WTC11 (cell line): ENCODE results near the gene S1PR3.

Experiments used
- CREB1 ChIP-seq: sonication (generic); formaldehyde crosslinking; IDR thresholded peaks from 2 replicates; pipeline ENCODE4 v1.8.0; 2023; ENCODE audit warnings: mild to moderate bottlenecking, missing genetic modification reagents
- CTCF ChIP-seq: fragments of 200-600 bp; IDR thresholded peaks from 2 replicates; pipeline ENCODE4 v1.8.0; 2022; ENCODE audit warnings: antibody characterized with exemption
- GABPB1 ChIP-seq: sonication (generic); formaldehyde crosslinking; IDR thresholded peaks from 2 replicates; pipeline ENCODE4 v1.8.1; 2023; ENCODE audit warnings: mild to moderate bottlenecking, missing genetic modification reagents
- SMAD3 ChIP-seq: sonication (generic); formaldehyde crosslinking; IDR thresholded peaks from 2 replicates; pipeline ENCODE4 v1.8.0; 2022; ENCODE audit warnings: missing genetic modification reagents, mild to moderate bottlenecking, borderline replicate concordance
- TF ChIP-seq, protein P1 (sequence below): sonication (generic); formaldehyde crosslinking; IDR thresholded peaks from 2 replicates; pipeline ENCODE4 v1.8.0; 2023; ENCODE audit warnings: missing genetic modification reagents, mild to moderate bottlenecking, borderline replicate concordance
- TF ChIP-seq, protein P2 (sequence below): sonication (generic); formaldehyde crosslinking; IDR thresholded peaks from 2 replicates; pipeline ENCODE4 v1.8.0; 2022; ENCODE audit warnings: mild to moderate bottlenecking, missing genetic modification reagents

DNA sequence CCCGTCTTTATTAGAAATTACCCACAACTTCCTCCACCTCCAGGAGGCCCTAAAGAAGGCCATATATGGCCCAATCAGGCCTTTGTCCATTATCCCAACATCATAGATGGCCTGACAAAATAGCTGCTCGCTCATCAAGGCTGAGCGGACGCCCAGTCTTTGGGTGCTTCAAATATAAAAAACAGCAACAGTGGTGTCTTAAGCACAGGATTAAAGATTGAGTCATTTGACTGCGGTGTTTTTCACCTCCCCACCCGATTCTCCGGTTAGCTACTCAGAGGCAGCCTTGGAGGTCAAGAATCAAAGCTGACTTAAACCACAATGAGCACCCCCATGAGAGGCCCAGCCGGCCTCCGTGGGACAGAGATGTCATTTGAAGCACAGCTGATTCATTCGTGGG, 18.8 kb downstream of the S1PR3 start:
- TF ChIP-seq CTCF (no peak), GABPB1 (CRISPR knock-in tag) (no peak), CREB1 (CRISPR knock-in tag) (no peak), SMAD3 (CRISPR knock-in tag) (no peak)
- TF ChIP-seq, protein P1, sequence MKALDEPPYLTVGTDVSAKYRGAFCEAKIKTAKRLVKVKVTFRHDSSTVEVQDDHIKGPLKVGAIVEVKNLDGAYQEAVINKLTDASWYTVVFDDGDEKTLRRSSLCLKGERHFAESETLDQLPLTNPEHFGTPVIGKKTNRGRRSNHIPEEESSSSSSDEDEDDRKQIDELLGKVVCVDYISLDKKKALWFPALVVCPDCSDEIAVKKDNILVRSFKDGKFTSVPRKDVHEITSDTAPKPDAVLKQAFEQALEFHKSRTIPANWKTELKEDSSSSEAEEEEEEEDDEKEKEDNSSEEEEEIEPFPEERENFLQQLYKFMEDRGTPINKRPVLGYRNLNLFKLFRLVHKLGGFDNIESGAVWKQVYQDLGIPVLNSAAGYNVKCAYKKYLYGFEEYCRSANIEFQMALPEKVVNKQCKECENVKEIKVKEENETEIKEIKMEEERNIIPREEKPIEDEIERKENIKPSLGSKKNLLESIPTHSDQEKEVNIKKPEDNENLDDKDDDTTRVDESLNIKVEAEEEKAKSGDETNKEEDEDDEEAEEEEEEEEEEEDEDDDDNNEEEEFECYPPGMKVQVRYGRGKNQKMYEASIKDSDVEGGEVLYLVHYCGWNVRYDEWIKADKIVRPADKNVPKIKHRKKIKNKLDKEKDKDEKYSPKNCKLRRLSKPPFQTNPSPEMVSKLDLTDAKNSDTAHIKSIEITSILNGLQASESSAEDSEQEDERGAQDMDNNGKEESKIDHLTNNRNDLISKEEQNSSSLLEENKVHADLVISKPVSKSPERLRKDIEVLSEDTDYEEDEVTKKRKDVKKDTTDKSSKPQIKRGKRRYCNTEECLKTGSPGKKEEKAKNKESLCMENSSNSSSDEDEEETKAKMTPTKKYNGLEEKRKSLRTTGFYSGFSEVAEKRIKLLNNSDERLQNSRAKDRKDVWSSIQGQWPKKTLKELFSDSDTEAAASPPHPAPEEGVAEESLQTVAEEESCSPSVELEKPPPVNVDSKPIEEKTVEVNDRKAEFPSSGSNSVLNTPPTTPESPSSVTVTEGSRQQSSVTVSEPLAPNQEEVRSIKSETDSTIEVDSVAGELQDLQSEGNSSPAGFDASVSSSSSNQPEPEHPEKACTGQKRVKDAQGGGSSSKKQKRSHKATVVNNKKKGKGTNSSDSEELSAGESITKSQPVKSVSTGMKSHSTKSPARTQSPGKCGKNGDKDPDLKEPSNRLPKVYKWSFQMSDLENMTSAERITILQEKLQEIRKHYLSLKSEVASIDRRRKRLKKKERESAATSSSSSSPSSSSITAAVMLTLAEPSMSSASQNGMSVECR (CRISPR knock-in tag), result no peak
- TF ChIP-seq, protein P2, sequence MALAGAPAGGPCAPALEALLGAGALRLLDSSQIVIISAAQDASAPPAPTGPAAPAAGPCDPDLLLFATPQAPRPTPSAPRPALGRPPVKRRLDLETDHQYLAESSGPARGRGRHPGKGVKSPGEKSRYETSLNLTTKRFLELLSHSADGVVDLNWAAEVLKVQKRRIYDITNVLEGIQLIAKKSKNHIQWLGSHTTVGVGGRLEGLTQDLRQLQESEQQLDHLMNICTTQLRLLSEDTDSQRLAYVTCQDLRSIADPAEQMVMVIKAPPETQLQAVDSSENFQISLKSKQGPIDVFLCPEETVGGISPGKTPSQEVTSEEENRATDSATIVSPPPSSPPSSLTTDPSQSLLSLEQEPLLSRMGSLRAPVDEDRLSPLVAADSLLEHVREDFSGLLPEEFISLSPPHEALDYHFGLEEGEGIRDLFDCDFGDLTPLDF (CRISPR knock-in tag), result no peak
